Mucosa of descending colon (tissue), 3 donors: Measurements from ENCODE around the gene TSR1. TPM values are rescaled to one million over a fixed set of nuclear protein-coding genes. Genes with fewer than 3 reads are reported as not detected.

Experiments used
- ATAC-seq: fragments of 200-7000 bp; cut with Tn5 transposase; one replicate; pipeline ENCODE4 v1.9.1; 2020; ENCODE audit warnings: mild to moderate bottlenecking, moderate library complexity
- DNase-seq, 3 donors: peaks; one replicate each; pipeline ENCODE4 v3.0.0-alpha.2; 2020
- H3K36me3 ChIP-seq: fragments of 200-600 bp; one replicate; pipeline ENCODE4 v1.8.0; 2021; ENCODE audit warnings: low read depth, mild to moderate bottlenecking
- H3K4me1 ChIP-seq: fragments of 200-600 bp; one replicate; pipeline ENCODE4 v1.8.0; 2021; ENCODE audit warnings: low read depth, mild to moderate bottlenecking
- H3K4me3 ChIP-seq: fragments of 200-600 bp; one replicate; pipeline ENCODE4 v1.8.0; 2021; ENCODE audit warnings: mild to moderate bottlenecking
- H3K9me3 ChIP-seq: fragments of 200-600 bp; one replicate; pipeline ENCODE4 v1.8.0; 2021; ENCODE audit warnings: mild to moderate bottlenecking
- intact Hi-C, 2 donors: fragments of 100-400 bp; cut with DNase I in 1 of 2; cut with micrococcal nuclease in 1 of 2; formaldehyde crosslinking; loops; one replicate each; pipeline versions ENCODE4 v1.11.0 to v1.11.1; 2022; cut with DNase I, micrococcal nuclease
- total RNA-seq, 3 donors: library from RNA; stranded (reverse); fragmentation: NEBNext Ultra II Directional in 2 of 3; extraction: Animal tissue kit (Norgen Biotek cat#: 25700) in 2 of 3; gene quantifications; one replicate each; pipeline versions ENCODE4 v1.2.1 to v1.2.4, GENCODE V29; 2021 to 2023
- TF ChIP-seq, protein P1 (sequence below): fragments of 200-600 bp; IDR thresholded peaks from one replicate; pipeline ENCODE4 v1.8.0; 2022; ENCODE audit warnings: antibody characterized with exemption, mild to moderate bottlenecking
- donor health status: DM: no; HTN: no; CAD: no; lungs with moderate emphysema.
- donor health status: DM: no; HTN: no; CAD: no.
- donor health status: DM: no; HTN: yes; CAD: no.

Gene TSR1
- total RNA-seq, 3 donors from 2014 or later: 13.6 to 23.4 (median 15.4) TPM

DNA sequence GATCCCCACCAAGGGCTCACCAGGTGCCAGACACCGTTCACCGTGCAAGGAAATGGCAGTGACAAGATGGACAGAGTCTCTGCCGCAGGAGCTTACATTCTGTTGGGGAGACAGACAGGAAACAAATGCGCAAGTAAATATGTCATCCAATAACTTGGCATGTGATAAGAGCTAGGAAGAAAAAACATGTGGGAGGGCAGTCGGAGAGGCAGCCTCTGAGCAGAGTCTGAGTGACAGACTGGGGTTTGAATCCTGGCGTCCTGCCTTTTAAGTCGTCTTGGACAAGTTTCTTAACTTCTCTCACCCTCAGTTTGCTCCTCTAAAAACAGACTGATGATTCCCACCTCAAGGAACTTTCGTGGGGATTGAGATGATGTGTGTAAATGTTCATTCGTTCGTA is 8.3 kb upstream of the TSR1 start:
- TF ChIP-seq, protein P1, sequence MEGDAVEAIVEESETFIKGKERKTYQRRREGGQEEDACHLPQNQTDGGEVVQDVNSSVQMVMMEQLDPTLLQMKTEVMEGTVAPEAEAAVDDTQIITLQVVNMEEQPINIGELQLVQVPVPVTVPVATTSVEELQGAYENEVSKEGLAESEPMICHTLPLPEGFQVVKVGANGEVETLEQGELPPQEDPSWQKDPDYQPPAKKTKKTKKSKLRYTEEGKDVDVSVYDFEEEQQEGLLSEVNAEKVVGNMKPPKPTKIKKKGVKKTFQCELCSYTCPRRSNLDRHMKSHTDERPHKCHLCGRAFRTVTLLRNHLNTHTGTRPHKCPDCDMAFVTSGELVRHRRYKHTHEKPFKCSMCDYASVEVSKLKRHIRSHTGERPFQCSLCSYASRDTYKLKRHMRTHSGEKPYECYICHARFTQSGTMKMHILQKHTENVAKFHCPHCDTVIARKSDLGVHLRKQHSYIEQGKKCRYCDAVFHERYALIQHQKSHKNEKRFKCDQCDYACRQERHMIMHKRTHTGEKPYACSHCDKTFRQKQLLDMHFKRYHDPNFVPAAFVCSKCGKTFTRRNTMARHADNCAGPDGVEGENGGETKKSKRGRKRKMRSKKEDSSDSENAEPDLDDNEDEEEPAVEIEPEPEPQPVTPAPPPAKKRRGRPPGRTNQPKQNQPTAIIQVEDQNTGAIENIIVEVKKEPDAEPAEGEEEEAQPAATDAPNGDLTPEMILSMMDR: no peak
- no peaks in the 10 kb centered on the region for H3K4me1 ChIP-seq
- intact Hi-C loops: no loop called here
- no peaks in the 10 kb centered on the region for H3K36me3 ChIP-seq
- no peak overlapping the region for H3K4me3 ChIP-seq
- DNase-seq (no peak), ATAC-seq (no peak)
- no peaks in the 10 kb centered on the region for H3K9me3 ChIP-seq

DNA sequence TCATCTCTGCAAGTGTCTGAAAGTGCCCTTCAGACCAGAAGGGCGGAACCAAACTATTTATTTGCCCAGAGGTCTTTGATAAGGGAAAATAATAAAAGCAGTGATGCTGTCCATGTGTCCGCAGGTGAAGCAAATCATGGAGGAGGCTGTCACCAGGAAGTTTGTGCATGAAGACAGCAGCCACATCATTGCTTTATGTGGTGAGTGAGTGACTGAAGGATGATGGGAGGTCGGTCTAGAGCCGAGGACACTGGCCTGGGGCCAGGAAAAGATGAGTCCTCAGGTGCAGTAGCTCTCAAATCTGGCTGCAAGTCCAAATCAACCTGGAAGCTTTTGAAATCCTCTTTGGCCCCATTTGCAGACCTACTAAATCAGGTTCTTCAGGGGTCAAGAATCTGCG is 7.2 kb upstream of the TSR1 start:
- peak; percentile 67 for ATAC-seq
- Histone ChIP-seq H3K4me1 (no peaks in the 10 kb centered on the region), H3K36me3 (no peaks in the 10 kb centered on the region), H3K9me3 (no peaks in the 10 kb centered on the region), H3K4me3 (no peak overlapping the region)
- TF ChIP-seq, protein P1: no peak
- intact Hi-C loops: no loop called here
- DNase-seq: peak in 1 of 3 donors; percentile 43

DNA sequence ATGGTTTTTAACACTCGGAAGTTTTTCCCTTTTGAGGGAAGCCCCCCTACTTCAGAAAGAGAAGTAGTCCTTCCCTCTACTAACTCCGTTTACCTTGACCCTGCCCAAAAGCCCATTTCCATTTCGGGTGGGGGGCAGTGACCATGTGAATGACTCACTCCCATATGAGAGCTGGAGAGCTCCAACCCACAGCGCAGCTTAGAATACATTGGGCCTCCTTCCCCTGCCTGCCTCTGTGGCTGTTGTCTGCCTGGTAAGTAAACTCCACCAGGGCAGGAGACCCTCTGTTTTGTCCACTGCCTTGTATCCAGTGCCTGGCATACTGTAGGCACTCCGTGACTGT is 2.0 kb upstream of the TSR1 start:
- intact Hi-C loops: no loop called here
- no peaks in the 10 kb centered on the region for H3K36me3 ChIP-seq
- TF ChIP-seq, protein P1: no peak
- peaks cover 7% of the 10 kb centered on the region for H3K4me1 ChIP-seq
- H3K4me3 ChIP-seq: no peak overlapping the region
- H3K9me3 ChIP-seq: no peaks in the 10 kb centered on the region
- DNase-seq: no peak
- no peak for ATAC-seq

DNA sequence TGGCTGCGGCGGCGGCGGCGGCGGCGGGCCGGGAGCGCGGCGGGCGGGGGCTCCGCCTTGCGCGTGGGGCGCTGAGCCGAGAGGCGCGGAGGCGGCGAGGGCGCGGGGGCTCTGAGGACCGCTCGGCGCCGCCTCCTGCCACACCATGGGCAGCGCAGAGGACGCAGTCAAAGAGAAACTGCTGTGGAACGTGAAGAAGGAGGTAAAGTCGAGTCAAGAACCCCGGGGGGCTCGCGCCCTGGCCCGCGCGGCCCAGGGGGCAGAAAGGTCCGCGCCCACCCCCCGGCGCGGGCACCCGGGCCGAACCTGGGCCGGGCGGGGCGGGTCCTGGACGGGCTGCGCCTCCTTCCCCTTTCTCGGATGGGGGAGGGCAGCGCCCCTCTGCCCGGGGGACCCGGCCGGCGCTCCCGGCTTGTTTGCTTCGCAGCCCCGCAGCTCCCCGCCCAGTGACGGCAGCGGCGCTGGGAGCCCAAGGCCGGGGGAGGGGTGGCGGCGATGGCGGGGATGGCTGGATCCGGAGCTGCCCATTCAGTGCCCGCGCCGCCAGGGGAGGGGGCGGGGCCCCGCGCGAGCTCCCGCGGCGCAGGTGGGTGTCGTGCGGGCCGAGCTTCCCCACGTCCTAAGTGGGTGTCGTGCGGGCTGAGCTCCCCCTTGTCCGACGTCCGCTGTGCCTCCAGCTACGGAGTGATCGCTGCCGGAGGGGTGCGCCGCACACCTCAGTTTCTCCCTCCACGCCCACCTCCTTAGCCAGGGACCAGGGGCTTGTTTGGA is 1.5 kb upstream of the TSR1 start:
- Histone ChIP-seq H3K4me1 (peaks cover 7% of the 10 kb centered on the region), H3K36me3 (no peaks in the 10 kb centered on the region), H3K4me3 (peak overlapping the region; percentile 78), H3K9me3 (no peaks in the 10 kb centered on the region)
- intact Hi-C loops: no loop called here
- DNase-seq: peak; percentile 67 to 83 (median 77)
- TF ChIP-seq, protein P1: no peak
- peak; percentile 62 for ATAC-seq

DNA sequence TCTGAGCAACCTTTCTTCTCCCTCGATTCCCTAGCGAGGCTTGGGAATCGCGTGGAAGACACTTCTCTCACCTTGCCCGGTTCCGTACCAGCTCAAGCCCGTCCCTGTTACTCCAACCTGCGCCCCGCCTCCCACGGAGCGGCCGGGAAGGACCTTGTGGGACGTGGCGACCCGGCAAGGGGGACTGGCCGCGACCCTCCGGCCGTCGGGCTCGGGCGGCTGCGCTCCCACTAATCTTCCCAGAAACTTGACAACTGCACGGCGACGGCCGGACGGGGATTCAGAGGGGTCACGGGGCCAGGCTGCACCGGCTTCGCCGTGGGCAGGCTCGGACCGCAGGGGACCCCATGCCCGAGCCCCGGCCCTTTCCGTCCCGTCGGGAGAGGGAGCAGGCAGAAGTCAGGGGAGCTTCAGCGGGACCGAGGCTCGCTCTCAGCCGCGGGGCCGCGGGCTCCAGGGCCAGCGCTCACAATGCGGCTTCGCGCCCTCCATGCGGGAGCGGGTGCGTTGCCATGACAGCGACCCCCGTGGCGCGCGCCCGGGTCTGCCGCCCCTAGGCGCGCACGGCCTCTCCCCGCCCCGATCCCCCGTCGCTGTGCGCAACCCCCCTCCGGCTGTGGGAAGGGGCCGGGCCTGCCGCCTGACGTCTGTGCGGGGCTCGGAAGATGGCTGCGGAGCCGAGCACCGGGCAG is 741 bp upstream of the TSR1 start, which contains the start of gene SGSM2:
Gene SGSM2 (plus strand): TSS at position 650 of the 692 bp plus-strand sequence. CDS start 188 bp downstream, outside the sequence.
- peak; percentile 62 for ATAC-seq
- intact Hi-C loops: no loop called here

More for the DNA sequence above, 741 bp upstream of the TSR1 start, which contains the start of gene SGSM2:
- peaks cover 7% of the 10 kb centered on the region for H3K4me1 ChIP-seq
- peak within 1 kb of the TSS; percentile 78 for H3K4me3 ChIP-seq
- TF ChIP-seq, protein P1: no peak
- DNase-seq: peak; percentile 63 to 82 (median 79)
- H3K9me3 ChIP-seq: no peaks in the 10 kb centered on the region
- peaks cover 2% of the 10 kb centered on the region for H3K36me3 ChIP-seq
